Epithelial cell of esophagus (primary cell): ENCODE results near the gene PLCXD3.
"Not testable (repeated sequence)": the region's sequence is repeated elsewhere in the genome, so short reads cannot be mapped to it uniquely, and the experiment has no call there.

Experiments
- DNase-seq: peaks from one replicate; pipeline ENCODE4 v3.0.0; 2010; ENCODE audit warnings: low read depth
- H3K4me3 ChIP-seq: 2 replicates; pipeline ENCODE4 v1.5.1; 2011; ENCODE audit warnings: mild to moderate bottlenecking, low read length, control low read depth
- CTCF ChIP-seq: IDR thresholded peaks from 2 replicates; pipeline ENCODE4 v1.5.1; 2011; ENCODE audit warnings: low read depth, mild to moderate bottlenecking, low read length, control low read depth, inconsistent platforms; ENCODE audit not compliant: insufficient read depth; ENCODE audit errors: missing control alignments

PLCXD3 gene

GRCh38 chr5:41503310-41503709 is 7.1 kb downstream of the PLCXD3 start:
- no peak overlapping the region for H3K4me3 ChIP-seq
- no peak for DNase-seq
- no peak for TF ChIP-seq CTCF

- DNase-seq, H3K4me3 ChIP-seq: not testable (repeated sequence)
Measured at GRCh38 chr5:41493490-41494126, 16.8 kb downstream of the PLCXD3 start.

GRCh38 chr5:41485533-41485932 is 24.9 kb downstream of the PLCXD3 start:
- DNase-seq = no peak
- no peak for TF ChIP-seq CTCF
- no peak overlapping the region for H3K4me3 ChIP-seq

- no peak overlapping the region for H3K4me3 ChIP-seq
- DNase-seq = no peak
- no peak for TF ChIP-seq CTCF
Measured at GRCh38 chr5:41482715-41483114, 27.7 kb downstream of the PLCXD3 start.

GRCh38 chr5:41482173-41482572 is 28.2 kb downstream of the PLCXD3 start:
- H3K4me3 ChIP-seq = no peak overlapping the region
- DNase-seq = no peak
- no peak for TF ChIP-seq CTCF

- not testable (repeated sequence) for DNase-seq, H3K4me3 ChIP-seq
Measured at GRCh38 chr5:41471571-41472208, 38.7 kb downstream of the PLCXD3 start.

- DNase-seq = no peak
- no peak for TF ChIP-seq CTCF
- H3K4me3 ChIP-seq = no peak overlapping the region
Measured at GRCh38 chr5:41465493-41466171, 44.8 kb downstream of the PLCXD3 start.

GRCh38 chr5:41459557-41459956 is 50.8 kb downstream of the PLCXD3 start:
- DNase-seq = no peak
- no peak for TF ChIP-seq CTCF
- H3K4me3 ChIP-seq = no peak overlapping the region
